ENCODE measurements around the gene PAK5. TPM values are rescaled to one million over a fixed set of nuclear protein-coding genes. Genes with fewer than 3 reads are reported as not detected.

Gene PAK5
- total RNA-seq, 1 experiment from 2014 or later: not detected

- no peaks in the 10 kb centered on the region for H3K9me3 ChIP-seq (ENCODE audit: control insufficient read depth in 1 of 2, insufficient read depth in 1 of 2, low read depth in 1 of 2, low read length in 2 of 2)
- no peaks in the 10 kb centered on the region for H3K27me3 ChIP-seq (ENCODE audit: insufficient read depth, low read length)
- no peak overlapping the region for H2AFZ ChIP-seq (ENCODE audit: low read depth, low read length, poor library complexity, severe bottlenecking)
- CTCF ChIA-PET: no interaction called here
- H3K4me1 ChIP-seq (ENCODE audit: control insufficient read depth in 1 of 2, insufficient read depth in 2 of 2, low read length in 2 of 2): no peaks in the 10 kb centered on the region
- no peaks in the 10 kb centered on the region for H3K36me3 ChIP-seq (ENCODE audit: control insufficient read depth in 1 of 2, insufficient read depth in 2 of 2, low read length in 2 of 2)
- BruUV-seq (replicated peaks): no TSS peak
- no peak overlapping the region for H3K9ac ChIP-seq (ENCODE audit: low read length)
- RAD21 ChIA-PET (ENCODE audit: low non-redundant PET in 1 of 2, low total read pairs in 2 of 2, uncharacterized antibody in 2 of 2, unreplicated experiment in 2 of 2): no interaction called here
- H3K79me2 ChIP-seq (ENCODE audit: insufficient read depth, low read length): no peaks in the 10 kb centered on the region
- H3K9me2 ChIP-seq (ENCODE audit: insufficient read depth): no peaks in the 10 kb centered on the region
- intact Hi-C loops (cut with micrococcal nuclease): no loop called here
- no peak overlapping the region for H3K4me2 ChIP-seq (ENCODE audit: low read length)
- POLR2A ChIA-PET: no interaction called here
- no peak for DNase-seq (ENCODE audit: low read depth, low spot score)
- no peak overlapping the region for H3K4me3 ChIP-seq (replicated peaks in 1 of 2; ENCODE audit: low read depth in 1 of 2, low read length in 2 of 2)
- ATAC-seq: no peak
- no peak overlapping the region for H3K27ac ChIP-seq (ENCODE audit: low read depth, low read length)
- no peak for TF ChIP-seq ZNF274 (IDR thresholded peaks at IDR 0.05; ENCODE audit: low read depth, low read length)
- TF ChIP-seq, protein P1, sequence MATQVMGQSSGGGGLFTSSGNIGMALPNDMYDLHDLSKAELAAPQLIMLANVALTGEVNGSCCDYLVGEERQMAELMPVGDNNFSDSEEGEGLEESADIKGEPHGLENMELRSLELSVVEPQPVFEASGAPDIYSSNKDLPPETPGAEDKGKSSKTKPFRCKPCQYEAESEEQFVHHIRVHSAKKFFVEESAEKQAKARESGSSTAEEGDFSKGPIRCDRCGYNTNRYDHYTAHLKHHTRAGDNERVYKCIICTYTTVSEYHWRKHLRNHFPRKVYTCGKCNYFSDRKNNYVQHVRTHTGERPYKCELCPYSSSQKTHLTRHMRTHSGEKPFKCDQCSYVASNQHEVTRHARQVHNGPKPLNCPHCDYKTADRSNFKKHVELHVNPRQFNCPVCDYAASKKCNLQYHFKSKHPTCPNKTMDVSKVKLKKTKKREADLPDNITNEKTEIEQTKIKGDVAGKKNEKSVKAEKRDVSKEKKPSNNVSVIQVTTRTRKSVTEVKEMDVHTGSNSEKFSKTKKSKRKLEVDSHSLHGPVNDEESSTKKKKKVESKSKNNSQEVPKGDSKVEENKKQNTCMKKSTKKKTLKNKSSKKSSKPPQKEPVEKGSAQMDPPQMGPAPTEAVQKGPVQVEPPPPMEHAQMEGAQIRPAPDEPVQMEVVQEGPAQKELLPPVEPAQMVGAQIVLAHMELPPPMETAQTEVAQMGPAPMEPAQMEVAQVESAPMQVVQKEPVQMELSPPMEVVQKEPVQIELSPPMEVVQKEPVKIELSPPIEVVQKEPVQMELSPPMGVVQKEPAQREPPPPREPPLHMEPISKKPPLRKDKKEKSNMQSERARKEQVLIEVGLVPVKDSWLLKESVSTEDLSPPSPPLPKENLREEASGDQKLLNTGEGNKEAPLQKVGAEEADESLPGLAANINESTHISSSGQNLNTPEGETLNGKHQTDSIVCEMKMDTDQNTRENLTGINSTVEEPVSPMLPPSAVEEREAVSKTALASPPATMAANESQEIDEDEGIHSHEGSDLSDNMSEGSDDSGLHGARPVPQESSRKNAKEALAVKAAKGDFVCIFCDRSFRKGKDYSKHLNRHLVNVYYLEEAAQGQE (IDR thresholded peaks at IDR 0.05; ENCODE audit: low read depth): no peak
- H4K20me1 ChIP-seq (ENCODE audit: insufficient read depth): no peaks in the 10 kb centered on the region
Measured at GRCh38 chr20:9668381-9668780, 170.5 kb downstream of the PAK5 start.

GRCh38 chr20:9663423-9663822, 175.5 kb downstream of the PAK5 start:
- ChIA-PET RAD21 (ENCODE audit: low non-redundant PET in 1 of 2, low total read pairs in 2 of 2, uncharacterized antibody in 2 of 2, unreplicated experiment in 2 of 2) (no interaction called here), POLR2A (no interaction called here), CTCF (no interaction called here)
- ATAC-seq (no peak), DNase-seq (ENCODE audit: low read depth, low spot score) (no peak)
- intact Hi-C loops (cut with micrococcal nuclease): no loop called here
- Histone ChIP-seq H3K79me2 (ENCODE audit: insufficient read depth, low read length) (no peaks in the 10 kb centered on the region), H4K20me1 (ENCODE audit: insufficient read depth) (no peaks in the 10 kb centered on the region), H3K27me3 (ENCODE audit: insufficient read depth, low read length) (no peaks in the 10 kb centered on the region), H3K4me2 (ENCODE audit: low read length) (no peak overlapping the region), H3K27ac (ENCODE audit: low read depth, low read length) (no peak overlapping the region), H3K9ac (ENCODE audit: low read length) (no peak overlapping the region), H3K36me3 (ENCODE audit: control insufficient read depth in 1 of 2, insufficient read depth in 2 of 2, low read length in 2 of 2) (no peaks in the 10 kb centered on the region), H2AFZ (ENCODE audit: low read depth, low read length, poor library complexity, severe bottlenecking) (no peak overlapping the region), H3K4me3 (replicated peaks in 1 of 2; ENCODE audit: low read depth in 1 of 2, low read length in 2 of 2) (no peak overlapping the region), H3K9me3 (ENCODE audit: control insufficient read depth in 1 of 2, insufficient read depth in 1 of 2, low read depth in 1 of 2, low read length in 2 of 2) (no peaks in the 10 kb centered on the region), H3K4me1 (ENCODE audit: control insufficient read depth in 1 of 2, insufficient read depth in 2 of 2, low read length in 2 of 2) (no peaks in the 10 kb centered on the region), H3K9me2 (ENCODE audit: insufficient read depth) (no peaks in the 10 kb centered on the region)
- BruUV-seq (replicated peaks): no TSS peak
- no peak for TF ChIP-seq EGR1 (IDR thresholded peaks at IDR 0.05; ENCODE audit: low read depth)
- TF ChIP-seq CTCF (IDR thresholded peaks at IDR 0.05 in 2 of 3, conservative IDR thresholded peaks at IDR 0.05 in 1 of 3; ENCODE audit: borderline replicate concordance in 1 of 3, insufficient read depth in 1 of 3, low read depth in 2 of 3, low read length in 2 of 3): no peak
- TF ChIP-seq CEBPB (IDR thresholded peaks at IDR 0.05; ENCODE audit: low read depth): no peak
- no peak for TF ChIP-seq TCF7L2 (IDR thresholded peaks at IDR 0.05; ENCODE audit: borderline replicate concordance, extremely low read depth, insufficient read depth, insufficient read length)
- TF ChIP-seq ATF3 (IDR thresholded peaks at IDR 0.05): no peak
- no peak for TF ChIP-seq POLR2A (IDR thresholded peaks at IDR 0.05; ENCODE audit: borderline replicate concordance, extremely low read depth, insufficient read depth, insufficient read length)
- TF ChIP-seq EZH2phosphoT487 (IDR thresholded peaks at IDR 0.05; ENCODE audit: borderline replicate concordance): no peak
- no peak for TF ChIP-seq ZBTB33 (IDR thresholded peaks at IDR 0.05; ENCODE audit: extremely low read depth, insufficient replicate concordance, low read length)
- no peak for TF ChIP-seq POLR2AphosphoS5 (IDR thresholded peaks at IDR 0.05; ENCODE audit: low read depth, low read length)
- TF ChIP-seq, protein P2, sequence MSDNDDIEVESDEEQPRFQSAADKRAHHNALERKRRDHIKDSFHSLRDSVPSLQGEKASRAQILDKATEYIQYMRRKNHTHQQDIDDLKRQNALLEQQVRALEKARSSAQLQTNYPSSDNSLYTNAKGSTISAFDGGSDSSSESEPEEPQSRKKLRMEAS (IDR thresholded peaks at IDR 0.05): no peak
- TF ChIP-seq SP1 (IDR thresholded peaks at IDR 0.05; ENCODE audit: low read depth): no peak
